ENCODE measurements around the gene LATS1. TPM values are rescaled to one million over a fixed set of nuclear protein-coding genes. Genes with fewer than 3 reads are reported as not detected.

The LATS1 gene
- total and polyA plus RNA-seq, 2 of the 8 experiments (the other 6 are each of a cell fraction or from before 2014, with no cell fraction given): 8.9 to 21.7 TPM

Small RNA genes lying within 50 kb of the gene (small RNA-seq; reads per million reads assigned to genes)
- not detected for gene RF00019 (ENCODE audit: insufficient read depth)

Other genes with a start within 250 kb of the LATS1 start
- gene ZC3H12D, start 233.1 kb downstream of the LATS1 start, total RNA-seq (2021; fragmentation: NEBNext Ultra II Directional; extraction: Animal tissue kit (Norgen Biotek cat#: 25700)): 0.07 and 0.08 TPM in 2 replicates
- 0.05 TPM in 2 replicates for gene ZC3H12D, start 233.1 kb downstream of the LATS1 start, polyA plus RNA-seq (2011; rRNA removed)
- 33.2 TPM in 2 replicates for gene PPIL4, start 172.1 kb downstream of the LATS1 start, total RNA-seq (2021; fragmentation: NEBNext Ultra II Directional; extraction: Animal tissue kit (Norgen Biotek cat#: 25700))
- gene PPIL4, start 172.1 kb downstream of the LATS1 start, polyA plus RNA-seq (2011; rRNA removed): 1.1 and 2.0 TPM in 2 replicates
- gene GINM1, start 151.7 kb downstream of the LATS1 start, total RNA-seq (2021; fragmentation: NEBNext Ultra II Directional; extraction: Animal tissue kit (Norgen Biotek cat#: 25700)): 21.6 and 24.0 TPM in 2 replicates
- 4.0 and 5.1 TPM in 2 replicates for gene GINM1, start 151.7 kb downstream of the LATS1 start, polyA plus RNA-seq (2011; rRNA removed)
- gene KATNA1, start 69.4 kb downstream of the LATS1 start, total RNA-seq (2021; fragmentation: NEBNext Ultra II Directional; extraction: Animal tissue kit (Norgen Biotek cat#: 25700)): 19.1 and 20.3 TPM in 2 replicates
- gene KATNA1, start 69.4 kb downstream of the LATS1 start, polyA plus RNA-seq (2011; rRNA removed): 7.3 and 7.6 TPM in 2 replicates
- 76.9 and 83.4 TPM in 2 replicates for gene NUP43, start 28.4 kb upstream of the LATS1 start, total RNA-seq (2021; fragmentation: NEBNext Ultra II Directional; extraction: Animal tissue kit (Norgen Biotek cat#: 25700))
- 19.6 and 25.2 TPM in 2 replicates for gene NUP43, start 28.4 kb upstream of the LATS1 start, polyA plus RNA-seq (2011; rRNA removed)
- gene PCMT1, start 31.6 kb upstream of the LATS1 start, total RNA-seq (2021; fragmentation: NEBNext Ultra II Directional; extraction: Animal tissue kit (Norgen Biotek cat#: 25700)): 91.3 and 91.4 TPM in 2 replicates
- gene PCMT1, start 31.6 kb upstream of the LATS1 start, polyA plus RNA-seq (2011; rRNA removed): 76.2 and 84.3 TPM in 2 replicates
- 20.0 TPM in 2 replicates for gene LRP11, start 146.3 kb upstream of the LATS1 start, total RNA-seq (2021; fragmentation: NEBNext Ultra II Directional; extraction: Animal tissue kit (Norgen Biotek cat#: 25700))
- gene LRP11, start 146.3 kb upstream of the LATS1 start, polyA plus RNA-seq (2011; rRNA removed): 10.8 and 11.0 TPM in 2 replicates
- gene RAET1E, start 180.0 kb upstream of the LATS1 start, total RNA-seq (2021; fragmentation: NEBNext Ultra II Directional; extraction: Animal tissue kit (Norgen Biotek cat#: 25700)): not detected in 2 replicates
- gene RAET1E, start 180.0 kb upstream of the LATS1 start, polyA plus RNA-seq (2011; rRNA removed): not detected in 2 replicates
- not detected in 2 replicates for gene RAET1G, start 205.0 kb upstream of the LATS1 start, total RNA-seq (2021; fragmentation: NEBNext Ultra II Directional; extraction: Animal tissue kit (Norgen Biotek cat#: 25700))
- gene RAET1G, start 205.0 kb upstream of the LATS1 start, polyA plus RNA-seq (2011; rRNA removed): 0.08 and 0.16 TPM in 2 replicates
- not detected in 2 replicates for gene ULBP2, start 223.9 kb upstream of the LATS1 start, total RNA-seq (2021; fragmentation: NEBNext Ultra II Directional; extraction: Animal tissue kit (Norgen Biotek cat#: 25700))
- gene ULBP2, start 223.9 kb upstream of the LATS1 start, polyA plus RNA-seq (2011; rRNA removed): 0.05 TPM in 1 of 2 replicates, not detected in the other
- gene ULBP1, start 245.8 kb upstream of the LATS1 start, total RNA-seq (2021; fragmentation: NEBNext Ultra II Directional; extraction: Animal tissue kit (Norgen Biotek cat#: 25700)): 0.42 and 0.60 TPM in 2 replicates
- 0.32 and 0.42 TPM in 2 replicates for gene ULBP1, start 245.8 kb upstream of the LATS1 start, polyA plus RNA-seq (2011; rRNA removed)

Data from H1 (cell line).